ENCODE measurements around the gene ARMC9.

DNA sequence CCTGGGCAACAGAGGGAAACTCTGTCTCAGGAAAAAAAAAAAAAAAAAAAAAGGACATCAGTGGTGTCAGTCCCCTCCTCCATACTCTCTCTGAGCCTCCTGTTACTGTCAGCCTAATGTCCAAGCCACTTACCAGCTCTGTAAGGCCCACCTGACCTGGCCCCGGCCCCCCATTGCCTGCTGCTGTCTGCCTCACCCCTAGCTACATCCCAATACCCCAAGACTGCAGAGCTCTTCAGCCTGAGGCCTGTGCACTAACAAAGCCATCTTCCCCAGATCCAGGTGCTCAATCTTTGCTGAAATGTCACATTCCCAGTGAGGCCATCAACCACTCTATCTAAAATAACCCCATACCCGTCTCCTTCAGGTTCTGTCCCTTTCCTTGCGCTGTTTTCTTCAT lies 5.7 kb downstream of the ARMC9 start:
- no peak for TF ChIP-seq POLR2A (IDR thresholded peaks at IDR 0.05; ENCODE audit: low read depth, low read length)
- TF ChIP-seq, protein P1, sequence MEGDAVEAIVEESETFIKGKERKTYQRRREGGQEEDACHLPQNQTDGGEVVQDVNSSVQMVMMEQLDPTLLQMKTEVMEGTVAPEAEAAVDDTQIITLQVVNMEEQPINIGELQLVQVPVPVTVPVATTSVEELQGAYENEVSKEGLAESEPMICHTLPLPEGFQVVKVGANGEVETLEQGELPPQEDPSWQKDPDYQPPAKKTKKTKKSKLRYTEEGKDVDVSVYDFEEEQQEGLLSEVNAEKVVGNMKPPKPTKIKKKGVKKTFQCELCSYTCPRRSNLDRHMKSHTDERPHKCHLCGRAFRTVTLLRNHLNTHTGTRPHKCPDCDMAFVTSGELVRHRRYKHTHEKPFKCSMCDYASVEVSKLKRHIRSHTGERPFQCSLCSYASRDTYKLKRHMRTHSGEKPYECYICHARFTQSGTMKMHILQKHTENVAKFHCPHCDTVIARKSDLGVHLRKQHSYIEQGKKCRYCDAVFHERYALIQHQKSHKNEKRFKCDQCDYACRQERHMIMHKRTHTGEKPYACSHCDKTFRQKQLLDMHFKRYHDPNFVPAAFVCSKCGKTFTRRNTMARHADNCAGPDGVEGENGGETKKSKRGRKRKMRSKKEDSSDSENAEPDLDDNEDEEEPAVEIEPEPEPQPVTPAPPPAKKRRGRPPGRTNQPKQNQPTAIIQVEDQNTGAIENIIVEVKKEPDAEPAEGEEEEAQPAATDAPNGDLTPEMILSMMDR (IDR thresholded peaks at IDR 0.05; ENCODE audit: extremely low read depth in 1 of 2, insufficient read depth in 1 of 2, low read depth in 1 of 2, low read length in 2 of 2) = no peak
- no peak for TF ChIP-seq POLR2AphosphoS5 (IDR thresholded peaks at IDR 0.05; ENCODE audit: insufficient read depth, low read depth, low read length)
- no peak for TF ChIP-seq EZH2 (IDR thresholded peaks at IDR 0.05; ENCODE audit: borderline replicate concordance, low read depth, low read length, severe bottlenecking)
- TF ChIP-seq, protein P2, sequence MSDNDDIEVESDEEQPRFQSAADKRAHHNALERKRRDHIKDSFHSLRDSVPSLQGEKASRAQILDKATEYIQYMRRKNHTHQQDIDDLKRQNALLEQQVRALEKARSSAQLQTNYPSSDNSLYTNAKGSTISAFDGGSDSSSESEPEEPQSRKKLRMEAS (IDR thresholded peaks at IDR 0.05; ENCODE audit: insufficient read depth, insufficient read length) = no peak
- TF ChIP-seq GATA2 (IDR thresholded peaks at IDR 0.05; ENCODE audit: insufficient read depth, insufficient read length, low read depth, low read length) = no peak
- no peak for TF ChIP-seq MYC (IDR thresholded peaks at IDR 0.05; ENCODE audit: low read depth, low read length)
- TF ChIP-seq JUN (IDR thresholded peaks at IDR 0.05; ENCODE audit: borderline replicate concordance, insufficient read depth, insufficient read length, low read depth) = no peak
- no peak for TF ChIP-seq FOS (IDR thresholded peaks at IDR 0.05; ENCODE audit: borderline replicate concordance, insufficient read depth, low read length)

All from endothelial cell of umbilical vein (primary cell).